HG03342 (cell line): ENCODE measurements around the gene ADAMTSL1.

ENCODE experiments used
- ATAC-seq: cut with Tn5 transposase; IDR thresholded peaks from one replicate; pipeline ENCODE4 v1.9.1; 2021; ENCODE audit warnings: mild to moderate bottlenecking, moderate library complexity; ENCODE audit not compliant: unreplicated experiment

Gene ADAMTSL1

GRCh38 chr9:18766989-18767550, 293.1 kb downstream of the ADAMTSL1 start:
- no peak for ATAC-seq

- ATAC-seq, result peak; percentile 89
These were observed 295.1 kb downstream of the ADAMTSL1 start for GRCh38 chr9:18768951-18769622.

DNA sequence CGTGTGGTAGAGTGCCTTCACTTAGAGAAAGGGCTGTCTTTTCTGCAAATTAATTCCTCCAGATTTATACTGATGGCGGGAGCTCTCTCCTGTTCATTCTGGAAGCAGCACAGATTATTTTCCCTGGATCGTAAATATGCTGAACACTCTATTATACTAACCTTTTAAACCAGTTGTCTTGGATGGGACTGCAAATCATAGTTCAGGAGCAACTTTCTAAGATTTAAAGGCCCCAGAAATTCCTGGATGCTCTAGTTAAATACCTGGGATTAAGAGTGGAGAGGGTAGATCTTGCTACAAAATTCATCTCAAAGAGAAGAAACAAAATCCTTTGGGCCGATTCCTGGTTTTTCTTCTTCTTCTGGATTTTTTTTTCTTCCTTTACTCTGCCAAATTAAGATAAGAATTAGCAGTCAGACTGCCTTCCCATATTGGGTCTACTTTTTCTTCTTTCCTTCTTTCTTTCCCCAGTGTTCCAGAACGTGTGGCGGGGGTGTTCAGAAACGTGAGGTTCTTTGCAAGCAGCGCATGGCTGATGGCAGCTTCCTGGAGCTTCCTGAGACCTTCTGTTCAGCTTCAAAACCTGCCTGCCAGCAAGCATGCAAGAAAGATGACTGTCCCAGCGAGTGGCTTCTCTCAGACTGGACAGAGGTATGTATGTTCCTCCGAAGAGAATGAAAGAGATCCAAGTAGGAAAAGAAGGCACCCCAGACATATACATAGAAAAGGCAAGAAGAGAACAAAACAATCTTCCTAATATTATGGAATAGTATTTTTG, 296.4 kb downstream of the ADAMTSL1 start:
- no peak for ATAC-seq

GRCh38 chr9:18771011-18771410, 297.1 kb downstream of the ADAMTSL1 start:
- no peak for ATAC-seq

DNA sequence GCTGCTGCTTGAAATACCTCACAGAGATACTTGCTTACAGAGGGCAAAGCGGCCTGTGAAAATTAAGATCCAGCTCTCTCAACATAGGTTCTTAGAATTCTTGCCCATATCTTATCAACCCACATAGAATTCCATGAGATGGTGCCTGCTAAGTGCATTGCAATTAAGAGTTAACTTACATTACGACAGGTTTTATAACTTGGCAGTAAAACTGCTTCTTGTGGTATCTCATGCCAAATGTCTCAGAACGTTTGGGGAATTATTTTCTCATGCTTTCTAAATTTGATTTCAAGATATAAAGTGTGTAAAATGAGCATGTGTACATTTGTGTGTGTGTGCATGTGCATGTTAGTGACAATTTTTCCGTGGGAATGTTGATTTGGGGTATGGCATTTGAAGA, 297.8 kb downstream of the ADAMTSL1 start:
- no peak for ATAC-seq

DNA sequence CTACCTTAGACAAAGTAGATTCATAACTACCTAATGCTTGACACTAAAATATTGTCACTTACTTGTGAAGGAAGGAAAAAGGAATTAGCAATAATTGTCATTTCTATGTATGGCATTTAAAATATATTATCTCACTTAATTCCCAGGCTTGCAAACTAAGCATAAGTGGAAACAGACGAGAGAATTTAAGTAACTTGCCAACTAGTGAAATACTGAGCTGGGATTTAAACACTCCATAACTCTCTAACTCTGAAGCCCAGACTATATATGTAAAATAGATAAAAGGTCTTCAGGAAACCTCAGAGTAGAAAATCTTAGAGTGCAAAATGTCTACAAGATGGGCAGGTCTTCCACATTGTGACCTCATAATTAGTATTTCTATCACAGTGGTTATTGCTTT, 301.3 kb downstream of the ADAMTSL1 start:
- no peak for ATAC-seq

DNA sequence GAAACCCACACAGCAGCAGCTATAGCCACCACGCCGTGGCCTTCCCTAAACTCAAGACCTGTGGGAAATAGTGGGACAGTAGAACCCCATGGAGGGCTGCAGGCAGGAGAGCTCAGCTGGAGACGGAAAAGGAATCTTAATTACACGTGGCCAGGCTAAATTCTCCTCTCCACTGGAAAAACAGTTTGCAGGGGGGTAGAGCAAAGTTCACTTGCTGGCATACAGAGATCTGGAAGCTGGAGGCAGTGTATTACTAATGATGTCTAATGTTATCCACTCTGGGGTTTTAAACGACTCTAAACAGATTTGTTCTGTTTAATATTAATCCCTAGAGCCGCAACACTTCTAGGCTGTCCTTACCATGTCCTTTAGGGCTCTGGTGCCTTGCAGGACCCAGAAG, 302.0 kb downstream of the ADAMTSL1 start:
- ATAC-seq, result no peak

DNA sequence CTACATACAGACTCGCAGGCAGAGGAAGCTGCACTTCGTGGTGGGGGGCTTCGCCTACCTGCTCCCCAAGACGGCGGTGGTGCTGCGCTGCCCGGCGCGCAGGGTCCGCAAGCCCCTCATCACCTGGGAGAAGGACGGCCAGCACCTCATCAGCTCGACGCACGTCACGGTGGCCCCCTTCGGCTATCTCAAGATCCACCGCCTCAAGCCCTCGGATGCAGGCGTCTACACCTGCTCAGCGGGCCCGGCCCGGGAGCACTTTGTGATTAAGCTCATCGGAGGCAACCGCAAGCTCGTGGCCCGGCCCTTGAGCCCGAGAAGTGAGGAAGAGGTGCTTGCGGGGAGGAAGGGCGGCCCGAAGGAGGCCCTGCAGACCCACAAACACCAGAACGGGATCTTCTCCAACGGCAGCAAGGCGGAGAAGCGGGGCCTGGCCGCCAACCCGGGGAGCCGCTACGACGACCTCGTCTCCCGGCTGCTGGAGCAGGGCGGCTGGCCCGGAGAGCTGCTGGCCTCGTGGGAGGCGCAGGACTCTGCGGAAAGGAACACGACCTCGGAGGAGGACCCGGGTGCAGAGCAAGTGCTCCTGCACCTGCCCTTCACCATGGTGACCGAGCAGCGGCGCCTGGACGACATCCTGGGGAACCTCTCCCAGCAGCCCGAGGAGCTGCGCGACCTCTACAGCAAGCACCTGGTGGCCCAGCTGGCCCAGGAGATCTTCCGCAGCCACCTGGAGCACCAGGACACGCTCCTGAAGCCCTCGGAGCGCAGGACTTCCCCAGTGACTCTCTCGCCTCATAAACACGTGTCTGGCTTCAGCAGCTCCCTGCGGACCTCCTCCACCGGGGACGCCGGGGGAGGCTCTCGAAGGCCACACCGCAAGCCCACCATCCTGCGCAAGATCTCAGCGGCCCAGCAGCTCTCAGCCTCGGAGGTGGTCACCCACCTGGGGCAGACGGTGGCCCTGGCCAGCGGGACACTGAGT, 303.2 kb downstream of the ADAMTSL1 start:
- no peak for ATAC-seq

GRCh38 chr9:18778147-18778546, 304.2 kb downstream of the ADAMTSL1 start:
- ATAC-seq, result no peak

- ATAC-seq, result no peak
These were observed 304.9 kb downstream of the ADAMTSL1 start for GRCh38 chr9:18778846-18779245.

- ATAC-seq, result no peak
These were observed 310.0 kb downstream of the ADAMTSL1 start for GRCh38 chr9:18783909-18784308.

DNA sequence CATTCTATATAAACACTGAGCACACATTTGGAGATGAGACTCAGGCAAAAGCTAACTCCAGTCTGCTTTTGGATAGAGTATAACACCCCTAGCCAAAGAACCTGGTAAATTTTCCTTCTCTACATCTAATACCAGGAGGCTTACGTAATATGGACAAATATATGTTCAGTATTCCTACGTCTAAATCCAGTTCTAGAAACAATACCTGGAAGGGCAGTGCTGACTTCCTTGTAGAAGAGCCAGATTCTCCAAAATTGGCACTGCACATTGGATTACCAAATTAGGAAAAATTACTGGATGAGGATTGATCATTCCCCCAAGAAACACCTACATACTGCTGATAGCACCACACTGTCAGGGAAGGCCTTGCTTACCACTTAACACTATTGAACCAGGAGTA, 311.7 kb downstream of the ADAMTSL1 start:
- ATAC-seq, result no peak

GRCh38 chr9:18786196-18786595, 312.2 kb downstream of the ADAMTSL1 start:
- no peak for ATAC-seq

DNA sequence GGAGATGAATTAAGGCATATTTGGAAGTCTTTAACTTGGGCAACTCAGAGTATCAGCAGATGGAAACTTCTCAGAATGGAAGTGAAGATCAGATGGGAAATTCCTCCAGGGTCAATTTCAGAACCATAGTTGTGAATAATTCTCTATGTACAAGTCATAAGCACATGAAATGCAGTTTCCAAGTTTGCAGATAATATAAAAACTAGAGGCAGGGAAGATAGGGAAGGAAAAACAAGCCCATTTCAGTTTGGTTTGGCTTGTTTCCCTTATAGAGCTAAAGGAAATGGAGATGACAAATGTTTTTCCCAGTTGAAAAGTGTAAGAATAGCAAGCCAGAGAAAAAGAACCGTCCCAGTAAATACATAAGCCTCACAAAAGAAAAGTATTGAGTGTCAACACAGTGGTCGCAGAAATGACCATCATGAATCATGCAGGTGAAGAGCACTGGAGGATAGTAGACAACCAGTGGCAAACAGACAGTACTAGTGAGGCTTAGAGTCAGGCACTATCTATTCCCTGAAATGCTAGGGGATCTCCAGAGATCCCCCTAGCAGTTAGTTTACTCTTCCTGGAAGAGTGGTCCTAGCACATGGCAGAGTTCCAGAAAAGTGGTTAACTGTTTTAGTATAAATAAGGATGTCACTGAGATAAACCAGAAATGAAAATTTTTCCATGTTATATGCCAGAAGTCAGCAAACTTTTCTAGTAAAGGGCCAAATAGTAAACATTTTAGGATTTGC, 313.1 kb downstream of the ADAMTSL1 start:
- ATAC-seq, result no peak

- no peak for ATAC-seq
These were observed 314.3 kb downstream of the ADAMTSL1 start for GRCh38 chr9:18788256-18788655.

GRCh38 chr9:18791074-18791473, 317.1 kb downstream of the ADAMTSL1 start:
- peak; percentile 49 for ATAC-seq

- ATAC-seq, result no peak
These were observed 319.2 kb downstream of the ADAMTSL1 start for GRCh38 chr9:18793122-18793521.

DNA sequence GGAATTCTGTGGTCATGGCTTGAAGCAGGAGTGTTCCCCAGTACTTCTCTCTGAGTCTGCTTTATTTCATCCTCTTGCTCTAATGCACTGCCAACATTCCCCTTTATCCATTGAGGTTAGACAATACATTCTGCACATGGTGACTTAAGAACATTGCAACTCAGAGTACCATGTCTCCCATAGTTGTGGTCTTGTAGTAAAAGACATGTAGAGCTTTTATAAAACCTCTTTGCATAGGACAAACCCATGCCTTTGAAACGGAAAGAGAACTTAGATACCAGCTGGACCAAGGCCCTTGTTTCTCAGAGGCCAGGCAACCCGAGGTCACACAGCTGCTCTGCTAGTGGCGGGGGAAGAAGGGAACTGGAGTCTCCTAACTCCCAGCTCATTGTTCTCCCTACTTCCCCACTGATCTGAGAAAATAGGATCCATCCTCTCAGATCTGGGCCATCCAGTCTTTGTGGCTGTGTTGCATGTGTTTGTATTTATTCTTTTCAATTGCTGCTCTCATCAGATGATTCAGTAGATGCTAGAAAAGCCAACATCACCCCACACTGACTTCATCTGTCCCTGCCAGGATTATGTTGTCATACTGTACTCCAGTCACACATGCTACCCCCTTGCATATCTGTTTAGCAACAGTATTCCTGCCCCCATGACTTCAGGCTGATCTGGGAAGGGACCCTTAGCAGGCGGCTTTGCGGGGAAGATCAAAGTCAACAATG, 322.2 kb downstream of the ADAMTSL1 start:
- ATAC-seq, result no peak

DNA sequence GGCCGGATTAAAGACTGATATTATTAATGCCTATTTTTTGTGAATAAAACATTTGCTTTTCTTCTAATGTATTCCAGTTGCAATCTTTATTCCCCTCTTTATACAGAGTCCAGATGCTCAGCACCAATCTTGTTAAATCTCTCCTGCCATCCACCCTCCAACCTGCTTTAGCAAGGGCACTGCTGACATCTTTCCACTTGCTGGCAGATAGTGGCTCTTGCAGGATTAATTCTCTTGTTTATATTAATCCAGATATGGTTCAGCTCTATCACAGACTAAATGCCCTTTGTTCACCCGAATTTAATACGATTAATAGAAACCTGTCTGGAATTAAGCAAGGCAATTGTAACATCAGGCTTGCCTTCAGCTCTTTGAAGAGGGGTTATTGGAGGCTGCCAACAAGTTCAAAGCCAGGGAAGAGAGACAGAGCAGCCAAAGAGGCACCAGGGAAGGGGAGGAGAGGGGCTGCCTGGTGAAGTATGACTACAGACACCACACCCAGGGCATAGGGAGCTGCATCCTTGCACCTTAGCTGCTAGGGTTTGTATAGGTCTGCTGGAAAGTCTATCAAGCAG, 322.8 kb downstream of the ADAMTSL1 start:
- ATAC-seq, result no peak
